Measurements from ENCODE around the gene SPINK4. TPM values are rescaled to one million over a fixed set of nuclear protein-coding genes. Genes with fewer than 3 reads are reported as not detected.

Gene SPINK4, protein sequence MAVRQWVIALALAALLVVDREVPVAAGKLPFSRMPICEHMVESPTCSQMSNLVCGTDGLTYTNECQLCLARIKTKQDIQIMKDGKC
- polyA plus RNA-seq = not detected

GRCh38 chr9:33239921-33240320 is at the start of gene SPINK4:
Gene SPINK4 (plus strand): TSS chr9:33240167. CDS start chr9:33240209, 42 bp downstream.
- H3K4me1 ChIP-seq (ENCODE audit: control insufficient read depth in 2 of 2, insufficient read depth in 2 of 2, low read length in 1 of 2) = peaks cover 3 to 8% of the 10 kb centered on the region in 2 donors
- no peak within 1 kb of the TSS for H3K4me3 ChIP-seq (ENCODE audit: low read depth in 1 of 2, low read length in 2 of 2)
- WGBS, 2 donors = 44 to 67% methylated on average over 7 of the region's 7 CpGs
- no peaks in the 10 kb centered on the region for H3K36me3 ChIP-seq (ENCODE audit: control insufficient read depth in 2 of 2, insufficient read depth in 2 of 2, low read length in 1 of 2)
- no peaks in the 10 kb centered on the region for H3K9me3 ChIP-seq (ENCODE audit: control insufficient read depth in 2 of 2, insufficient read depth in 1 of 2, low read depth in 1 of 2, low read length in 1 of 2)
- no peak within 1 kb of the TSS for H3K27ac ChIP-seq (ENCODE audit: low read depth in 2 of 2, low read length in 1 of 2)
- no peaks in the 10 kb centered on the region for H3K27me3 ChIP-seq (ENCODE audit: control insufficient read depth in 1 of 2, insufficient read depth in 2 of 2, low read length in 2 of 2)

DNA sequence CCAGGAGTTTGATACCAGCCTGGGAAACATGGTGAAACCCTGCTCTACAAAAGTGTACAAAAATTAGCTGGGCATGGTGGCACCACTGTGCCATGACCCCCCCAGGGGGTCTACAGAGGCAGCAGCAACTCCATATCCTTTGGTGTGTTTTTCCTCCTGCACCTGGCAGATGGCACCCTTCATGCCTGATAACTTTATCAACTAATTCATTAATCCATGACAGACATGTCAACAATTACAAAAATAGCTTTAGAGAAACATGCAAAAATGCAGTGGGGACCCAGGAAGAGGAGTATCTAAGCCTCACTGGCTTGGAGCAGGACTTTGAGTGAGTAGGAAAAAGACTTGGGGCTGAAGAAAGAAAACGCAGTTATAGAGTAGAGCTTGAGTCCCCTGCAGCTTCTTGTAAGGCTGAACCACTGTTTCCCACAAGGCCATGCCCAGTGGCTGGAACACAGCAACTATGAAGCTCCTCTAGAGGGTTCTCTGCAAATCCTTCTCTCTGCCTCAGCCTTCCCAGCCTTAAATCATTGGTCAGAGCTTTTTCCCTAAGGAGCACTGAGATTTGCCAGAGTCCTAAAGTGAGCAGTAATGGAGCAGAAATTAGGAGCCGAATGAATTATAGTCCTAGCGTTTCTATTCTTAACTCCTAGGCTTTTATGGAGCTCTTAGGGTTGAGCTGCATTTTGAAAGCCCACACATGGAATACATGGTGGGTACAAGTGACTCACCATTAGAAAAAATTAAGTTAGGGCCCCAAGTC is 47.3 kb upstream of the SPINK4 start:
- Histone ChIP-seq H3K27ac (ENCODE audit: low read depth in 2 of 2, low read length in 1 of 2) (no peak overlapping the region), H3K4me1 (ENCODE audit: control insufficient read depth in 2 of 2, insufficient read depth in 2 of 2, low read length in 1 of 2) (peaks cover 2 to 5% of the 10 kb centered on the region in 2 donors), H3K4me3 (ENCODE audit: low read depth in 1 of 2, low read length in 2 of 2) (no peak overlapping the region), H3K9me3 (ENCODE audit: control insufficient read depth in 2 of 2, insufficient read depth in 1 of 2, low read depth in 1 of 2, low read length in 1 of 2) (no peaks in the 10 kb centered on the region), H3K36me3 (ENCODE audit: control insufficient read depth in 2 of 2, insufficient read depth in 2 of 2, low read length in 1 of 2) (no peaks in the 10 kb centered on the region), H3K27me3 (ENCODE audit: control insufficient read depth in 1 of 2, insufficient read depth in 2 of 2, low read length in 2 of 2) (no peaks in the 10 kb centered on the region)
- 77 to 79% methylated on average over 3 of the region's 3 CpGs for WGBS, 2 donors

GRCh38 chr9:33193818-33194217 is 46.1 kb upstream of the SPINK4 start:
- WGBS, 2 donors = 47 to 54% methylated on average over 3 of the region's 3 CpGs

DNA sequence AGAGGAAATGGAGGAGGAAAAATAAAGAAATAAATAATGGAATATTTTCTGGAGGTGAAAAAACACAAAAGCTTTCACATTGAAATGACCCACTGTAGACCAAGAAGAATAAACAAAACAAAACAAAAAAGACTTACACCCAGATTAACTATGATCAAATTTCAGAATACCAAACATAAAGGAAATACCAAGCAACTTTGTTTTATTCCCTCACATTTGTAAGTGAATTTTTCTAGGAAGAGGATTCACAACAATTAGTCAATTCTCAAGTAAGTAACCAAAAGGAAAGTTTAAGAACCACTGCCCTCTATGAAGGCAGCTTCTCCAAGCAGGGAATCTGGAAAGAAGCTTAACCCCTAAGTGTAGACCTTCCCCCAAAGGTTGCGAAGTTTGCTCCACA is 43.2 kb upstream of the SPINK4 start:
- H3K27ac ChIP-seq (ENCODE audit: low read depth in 2 of 2, low read length in 1 of 2) = peak overlapping the region in 1 of 2 donors; percentile 9

More at GRCh38 chr9:33193818-33194217, 46.1 kb upstream of the SPINK4 start:
- peak overlapping the region in 1 of 2 donors; percentile 26 for H3K27ac ChIP-seq (ENCODE audit: low read depth in 2 of 2, low read length in 1 of 2)
- H3K27me3 ChIP-seq (ENCODE audit: control insufficient read depth in 1 of 2, insufficient read depth in 2 of 2, low read length in 2 of 2) = no peaks in the 10 kb centered on the region
- H3K4me3 ChIP-seq (ENCODE audit: low read depth in 1 of 2, low read length in 2 of 2) = no peak overlapping the region
- H3K4me1 ChIP-seq (ENCODE audit: control insufficient read depth in 2 of 2, insufficient read depth in 2 of 2, low read length in 1 of 2) = no peaks in the 10 kb centered on the region
- H3K9me3 ChIP-seq (ENCODE audit: control insufficient read depth in 2 of 2, insufficient read depth in 1 of 2, low read depth in 1 of 2, low read length in 1 of 2) = no peaks in the 10 kb centered on the region
- no peaks in the 10 kb centered on the region for H3K36me3 ChIP-seq (ENCODE audit: control insufficient read depth in 2 of 2, insufficient read depth in 2 of 2, low read length in 1 of 2)

DNA sequence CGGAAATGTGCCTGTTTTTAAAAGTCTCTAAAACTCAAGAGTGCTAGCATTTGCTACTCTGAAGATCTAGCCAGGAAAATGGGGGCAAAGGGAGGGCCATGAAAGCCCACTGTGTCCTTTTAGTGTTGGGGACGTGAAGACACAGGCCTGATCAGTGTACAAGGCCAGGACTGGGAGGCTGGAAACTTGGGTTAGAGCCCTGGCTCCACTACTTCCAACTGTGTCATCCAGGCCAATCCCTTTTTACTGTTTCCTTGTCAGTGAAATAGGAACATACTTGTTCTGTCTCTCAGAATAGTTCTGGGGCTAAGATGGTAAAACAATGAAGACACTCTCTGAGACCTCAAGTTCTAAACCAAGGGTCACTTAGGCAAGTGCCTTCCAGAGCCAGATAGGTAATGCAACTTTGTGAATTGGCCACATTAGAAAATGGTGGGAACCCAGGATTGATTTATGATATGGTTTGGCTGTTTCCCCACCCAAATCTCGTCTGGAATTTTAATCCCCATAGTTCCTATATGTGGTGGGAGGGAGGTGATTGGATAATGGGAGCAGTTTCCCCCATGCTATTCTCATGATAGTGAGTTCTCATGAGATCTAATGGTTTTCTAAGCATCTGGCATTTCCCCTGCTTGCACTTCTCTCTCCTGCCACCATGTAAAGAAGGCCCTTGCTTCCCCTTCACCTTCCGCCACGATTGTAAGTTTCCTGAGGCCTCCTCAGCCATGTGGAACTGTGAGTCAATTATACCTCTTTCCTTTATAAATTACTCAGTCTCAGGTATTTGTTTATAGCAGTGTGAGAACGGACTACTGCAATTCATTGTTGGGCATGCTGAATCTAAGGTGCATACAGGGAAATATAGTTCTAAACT is 42.5 kb upstream of the SPINK4 start:
- Histone ChIP-seq H3K36me3 (ENCODE audit: control insufficient read depth in 2 of 2, insufficient read depth in 2 of 2, low read length in 1 of 2) (no peaks in the 10 kb centered on the region), H3K27ac (ENCODE audit: low read depth in 2 of 2, low read length in 1 of 2) (peak overlapping the region in 1 of 2 donors; percentile 43), H3K27me3 (ENCODE audit: control insufficient read depth in 1 of 2, insufficient read depth in 2 of 2, low read length in 2 of 2) (no peaks in the 10 kb centered on the region), H3K4me3 (ENCODE audit: low read depth in 1 of 2, low read length in 2 of 2) (no peak overlapping the region), H3K9me3 (ENCODE audit: control insufficient read depth in 2 of 2, insufficient read depth in 1 of 2, low read depth in 1 of 2, low read length in 1 of 2) (no peaks in the 10 kb centered on the region), H3K4me1 (ENCODE audit: control insufficient read depth in 2 of 2, insufficient read depth in 2 of 2, low read length in 1 of 2) (no peaks in the 10 kb centered on the region)
- WGBS, 2 donors = 52 to 58% methylated on average over 6 of the region's 6 CpGs

More for the DNA sequence above, 43.2 kb upstream of the SPINK4 start:
- Histone ChIP-seq H3K36me3 (ENCODE audit: control insufficient read depth in 2 of 2, insufficient read depth in 2 of 2, low read length in 1 of 2) (no peaks in the 10 kb centered on the region), H3K9me3 (ENCODE audit: control insufficient read depth in 2 of 2, insufficient read depth in 1 of 2, low read depth in 1 of 2, low read length in 1 of 2) (no peaks in the 10 kb centered on the region), H3K4me1 (ENCODE audit: control insufficient read depth in 2 of 2, insufficient read depth in 2 of 2, low read length in 1 of 2) (no peaks in the 10 kb centered on the region), H3K4me3 (ENCODE audit: low read depth in 1 of 2, low read length in 2 of 2) (no peak overlapping the region), H3K27me3 (ENCODE audit: control insufficient read depth in 1 of 2, insufficient read depth in 2 of 2, low read length in 2 of 2) (no peaks in the 10 kb centered on the region)
- 97% methylated on average over 1 of the region's 1 CpG for WGBS, 2 donors

- Histone ChIP-seq H3K9me3 (ENCODE audit: control insufficient read depth in 2 of 2, insufficient read depth in 1 of 2, low read depth in 1 of 2, low read length in 1 of 2) (no peaks in the 10 kb centered on the region), H3K27me3 (ENCODE audit: control insufficient read depth in 1 of 2, insufficient read depth in 2 of 2, low read length in 2 of 2) (no peaks in the 10 kb centered on the region), H3K4me3 (ENCODE audit: low read depth in 1 of 2, low read length in 2 of 2) (no peak overlapping the region), H3K4me1 (ENCODE audit: control insufficient read depth in 2 of 2, insufficient read depth in 2 of 2, low read length in 1 of 2) (no peaks in the 10 kb centered on the region), H3K27ac (ENCODE audit: low read depth in 2 of 2, low read length in 1 of 2) (no peak overlapping the region), H3K36me3 (ENCODE audit: control insufficient read depth in 2 of 2, insufficient read depth in 2 of 2, low read length in 1 of 2) (no peaks in the 10 kb centered on the region)
- 51 to 60% methylated on average over 6 of the region's 6 CpGs for WGBS, 2 donors
Measured at GRCh38 chr9:33198165-33198564, 41.8 kb upstream of the SPINK4 start.

- WGBS, 2 donors = 86 to 92% methylated on average over 1 of the region's 1 CpG
- Histone ChIP-seq H3K4me1 (ENCODE audit: control insufficient read depth in 2 of 2, insufficient read depth in 2 of 2, low read length in 1 of 2) (no peaks in the 10 kb centered on the region), H3K27ac (ENCODE audit: low read depth in 2 of 2, low read length in 1 of 2) (no peak overlapping the region), H3K36me3 (ENCODE audit: control insufficient read depth in 2 of 2, insufficient read depth in 2 of 2, low read length in 1 of 2) (no peaks in the 10 kb centered on the region), H3K4me3 (ENCODE audit: low read depth in 1 of 2, low read length in 2 of 2) (no peak overlapping the region), H3K27me3 (ENCODE audit: control insufficient read depth in 1 of 2, insufficient read depth in 2 of 2, low read length in 2 of 2) (no peaks in the 10 kb centered on the region), H3K9me3 (ENCODE audit: control insufficient read depth in 2 of 2, insufficient read depth in 1 of 2, low read depth in 1 of 2, low read length in 1 of 2) (no peaks in the 10 kb centered on the region)
Measured at GRCh38 chr9:33202018-33202417, 37.9 kb upstream of the SPINK4 start.

DNA sequence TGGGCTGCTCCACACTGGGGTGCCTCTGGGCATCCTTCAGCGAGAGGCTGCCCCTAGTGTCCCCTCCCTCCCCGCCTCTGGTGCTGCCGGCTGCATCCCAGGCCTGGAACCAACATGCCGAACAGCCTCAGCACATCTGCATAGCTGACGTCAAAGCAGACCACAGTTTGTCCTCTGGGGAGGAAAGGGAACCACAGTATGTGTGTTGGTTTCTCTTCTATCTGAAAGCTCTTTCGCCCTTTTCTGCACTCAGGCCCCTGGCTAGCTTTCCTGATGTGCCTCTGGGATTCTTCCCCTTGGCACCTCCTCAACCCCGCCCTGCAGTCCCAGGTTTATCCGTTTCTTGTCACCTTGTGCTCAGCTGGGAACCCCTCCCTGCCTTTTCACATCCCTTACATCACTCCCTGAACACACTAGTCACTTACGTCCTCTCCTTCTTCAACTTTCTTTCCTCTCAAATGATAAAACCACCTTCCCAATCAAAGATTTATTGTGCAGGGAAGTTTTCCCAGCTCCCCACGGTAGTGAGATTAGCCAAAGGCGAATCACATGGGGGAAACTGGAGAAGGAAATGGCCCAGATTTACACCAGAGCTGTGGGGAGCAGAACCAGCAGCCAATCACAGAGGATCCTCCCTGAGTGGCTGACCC is 37.3 kb upstream of the SPINK4 start:
- H3K9me3 ChIP-seq (ENCODE audit: control insufficient read depth in 2 of 2, insufficient read depth in 1 of 2, low read depth in 1 of 2, low read length in 1 of 2) = no peaks in the 10 kb centered on the region
- no peak overlapping the region for H3K4me3 ChIP-seq (ENCODE audit: low read depth in 1 of 2, low read length in 2 of 2)
- no peaks in the 10 kb centered on the region for H3K36me3 ChIP-seq (ENCODE audit: control insufficient read depth in 2 of 2, insufficient read depth in 2 of 2, low read length in 1 of 2)
- H3K27ac ChIP-seq (ENCODE audit: low read depth in 2 of 2, low read length in 1 of 2) = no peak overlapping the region
- 50 to 56% methylated on average over 11 of the region's 11 CpGs for WGBS, 2 donors
- H3K4me1 ChIP-seq (ENCODE audit: control insufficient read depth in 2 of 2, insufficient read depth in 2 of 2, low read length in 1 of 2) = no peaks in the 10 kb centered on the region
- H3K27me3 ChIP-seq (ENCODE audit: control insufficient read depth in 1 of 2, insufficient read depth in 2 of 2, low read length in 2 of 2) = no peaks in the 10 kb centered on the region

GRCh38 chr9:33209394-33209793 is 30.6 kb upstream of the SPINK4 start:
- H3K27me3 ChIP-seq (ENCODE audit: control insufficient read depth in 1 of 2, insufficient read depth in 2 of 2, low read length in 2 of 2) = no peaks in the 10 kb centered on the region
- peaks cover 0 to 4% of the 10 kb centered on the region in 2 donors for H3K4me1 ChIP-seq (ENCODE audit: control insufficient read depth in 2 of 2, insufficient read depth in 2 of 2, low read length in 1 of 2)
- 97 to 100% methylated on average over 1 of the region's 1 CpG for WGBS, 2 donors
- no peak overlapping the region for H3K4me3 ChIP-seq (ENCODE audit: low read depth in 1 of 2, low read length in 2 of 2)
- H3K36me3 ChIP-seq (ENCODE audit: control insufficient read depth in 2 of 2, insufficient read depth in 2 of 2, low read length in 1 of 2) = no peaks in the 10 kb centered on the region
- no peak overlapping the region for H3K27ac ChIP-seq (ENCODE audit: low read depth in 2 of 2, low read length in 1 of 2)
- no peaks in the 10 kb centered on the region for H3K9me3 ChIP-seq (ENCODE audit: control insufficient read depth in 2 of 2, insufficient read depth in 1 of 2, low read depth in 1 of 2, low read length in 1 of 2)

All from esophagus (tissue), 2 donors.